ENCODE data around the gene KRTAP4-8. TPM values are rescaled to one million over a fixed set of nuclear protein-coding genes. Genes with fewer than 3 reads are reported as not detected.
"Not testable (repeated sequence)": the region's sequence is repeated elsewhere in the genome, so short reads cannot be mapped to it uniquely, and the experiment has no call there.

KRTAP4-8 gene
- total RNA-seq, 4 donors from 2014 or later: not detected

GRCh38 chr17:41101586-41102259, 3.8 kb upstream of the KRTAP4-8 start, which contains the start of gene KRTAP4-16:
Gene KRTAP4-16, minus strand, starts transcription at chr17:41102209. Its CDS starts 0 bp downstream, at chr17:41102209.
- Histone ChIP-seq H3K27me3 (no peaks in the 10 kb centered on the region), H3K9me3 (no peaks in the 10 kb centered on the region), H3K27ac (no peak within 1 kb of the TSS), H3K4me3 (no peak within 1 kb of the TSS), H3K4me1 (no peaks in the 10 kb centered on the region), H3K36me3 (no peaks in the 10 kb centered on the region)
- no peak for TF ChIP-seq POLR2A (IDR thresholded peaks at IDR 0.05)
- TF ChIP-seq CTCF (IDR thresholded peaks at IDR 0.05): no peak
- no peak for DNase-seq
- intact Hi-C loops (cut with DNase I; ENCODE audit: low total_unique reads): no loop called here

GRCh38 chr17:41099682-41100480, 1.9 kb upstream of the KRTAP4-8 start:
- H3K9me3 ChIP-seq; H3K4me3 ChIP-seq; H3K27me3 ChIP-seq; H3K36me3 ChIP-seq; H3K4me1 ChIP-seq; H3K27ac ChIP-seq; DNase-seq; intact Hi-C loops (cut with DNase I; ENCODE audit: low total_unique reads): not testable (repeated sequence)

- DNase-seq: no peak
- Histone ChIP-seq H3K4me1 (no peaks in the 10 kb centered on the region), H3K27me3 (no peaks in the 10 kb centered on the region), H3K27ac (no peak overlapping the region), H3K4me3 (no peak overlapping the region), H3K36me3 (no peaks in the 10 kb centered on the region), H3K9me3 (no peaks in the 10 kb centered on the region)
- TF ChIP-seq POLR2A (IDR thresholded peaks at IDR 0.05): no peak
- TF ChIP-seq CTCF (IDR thresholded peaks at IDR 0.05): no peak
- intact Hi-C loops (cut with DNase I; ENCODE audit: low total_unique reads): no loop called here
Measured at GRCh38 chr17:41098481-41098880, 539 bp upstream of the KRTAP4-8 start.

- intact Hi-C loops (cut with DNase I; ENCODE audit: low total_unique reads): no loop called here
- Histone ChIP-seq H3K27ac (no peak overlapping the region), H3K27me3 (no peaks in the 10 kb centered on the region), H3K36me3 (no peaks in the 10 kb centered on the region), H3K4me3 (no peak overlapping the region), H3K9me3 (no peaks in the 10 kb centered on the region), H3K4me1 (no peaks in the 10 kb centered on the region)
- DNase-seq: no peak
- TF ChIP-seq POLR2A (IDR thresholded peaks at IDR 0.05) (no peak), CTCF (IDR thresholded peaks at IDR 0.05) (no peak)
Measured at GRCh38 chr17:41096055-41096454, 1.9 kb downstream of the KRTAP4-8 start.

GRCh38 chr17:41088760-41089352, 9.1 kb downstream of the KRTAP4-8 start:
- H3K4me1 ChIP-seq; H3K27me3 ChIP-seq; H3K4me3 ChIP-seq; H3K9me3 ChIP-seq; H3K27ac ChIP-seq; DNase-seq; intact Hi-C loops (cut with DNase I; ENCODE audit: low total_unique reads); H3K36me3 ChIP-seq: not testable (repeated sequence)

- H3K4me1 ChIP-seq; DNase-seq; H3K27ac ChIP-seq; H3K27me3 ChIP-seq; H3K36me3 ChIP-seq; H3K9me3 ChIP-seq; H3K4me3 ChIP-seq; intact Hi-C loops (cut with DNase I; ENCODE audit: low total_unique reads): not testable (repeated sequence)
Measured at GRCh38 chr17:41084100-41084856, 13.7 kb downstream of the KRTAP4-8 start, which contains the start of gene KRTAP4-7. Gene KRTAP4-7, plus strand, starts transcription at chr17:41084150. Its CDS starts 57 bp downstream, at chr17:41084207.

GRCh38 chr17:41083427-41083826, 14.5 kb downstream of the KRTAP4-8 start:
- H3K36me3 ChIP-seq; H3K27ac ChIP-seq; H3K9me3 ChIP-seq; H3K27me3 ChIP-seq; H3K4me1 ChIP-seq; H3K4me3 ChIP-seq; DNase-seq; intact Hi-C loops (cut with DNase I; ENCODE audit: low total_unique reads): not testable (repeated sequence)

All from uterus (tissue), 4 donors.